Activated CD8-positive, alpha-beta memory T cell treated with anti-CD3 and anti-CD28 coated beads for 48 hours (primary cell): ENCODE results near the gene MIGA1.
"Not testable (repeated sequence)": the region's sequence is repeated elsewhere in the genome, so short reads cannot be mapped to it uniquely, and the experiment has no call there.

Experiments used
- DNase-seq, 3 experiments: peaks; one replicate each; pipeline ENCODE4 v3.0.0-alpha.2; 2020; ENCODE audit warnings: low read depth in 2 of 3, low spot score in 2 of 3

Gene MIGA1

GRCh38 chr1:77779529-77780281 lies at the start of gene MIGA1:
TSS of gene MIGA1 (plus strand) at chr1:77779649. CDS start at chr1:77783253, 3,604 bp downstream.
- DNase-seq, result peak; percentile 51 to 58 (median 55)

- DNase-seq, result no peak
These were observed 47.4 kb upstream of the MIGA1 start for GRCh38 chr1:77732090-77732489.

GRCh38 chr1:77739235-77739634 lies 40.2 kb upstream of the MIGA1 start:
- DNase-seq, result no peak

GRCh38 chr1:77741316-77741715 lies 38.1 kb upstream of the MIGA1 start:
- DNase-seq, result no peak

GRCh38 chr1:77742011-77742555 lies 37.4 kb upstream of the MIGA1 start:
- DNase-seq, result no peak

GRCh38 chr1:77744576-77744975 lies 34.9 kb upstream of the MIGA1 start:
- no peak for DNase-seq

- DNase-seq, result not testable (repeated sequence)
These were observed 30.0 kb upstream of the MIGA1 start for GRCh38 chr1:77749489-77749888.

GRCh38 chr1:77756052-77756754 lies 23.2 kb upstream of the MIGA1 start:
- DNase-seq, result no peak

- no peak for DNase-seq
These were observed 22.3 kb upstream of the MIGA1 start for GRCh38 chr1:77757066-77757584.

- no peak for DNase-seq
These were observed 21.8 kb upstream of the MIGA1 start for GRCh38 chr1:77757603-77758002.

- DNase-seq, result peak; percentile 76 to 79 (median 78)
These were observed 20.1 kb upstream of the MIGA1 start, which contains the start of gene USP33 for GRCh38 chr1:77759071-77760028. TSS of gene USP33 (minus strand) at chr1:77759852. CDS start at chr1:77741697, 18,155 bp downstream.

- DNase-seq, result no peak
These were observed 17.4 kb upstream of the MIGA1 start for GRCh38 chr1:77762072-77762476.

GRCh38 chr1:77768006-77768405 lies 11.4 kb upstream of the MIGA1 start:
- no peak for DNase-seq

- no peak for DNase-seq
These were observed 3.3 kb upstream of the MIGA1 start for GRCh38 chr1:77776007-77776700.

- DNase-seq, result no peak
These were observed 2.2 kb downstream of the MIGA1 start for GRCh38 chr1:77781683-77782082.

GRCh38 chr1:77783141-77783540 lies 3.7 kb downstream of the MIGA1 start:
- no peak for DNase-seq

GRCh38 chr1:77786093-77786741 lies 6.8 kb downstream of the MIGA1 start:
- not testable (repeated sequence) for DNase-seq

- DNase-seq, result no peak
These were observed 15.1 kb downstream of the MIGA1 start for GRCh38 chr1:77794550-77794949.

- no peak for DNase-seq
These were observed 17.4 kb downstream of the MIGA1 start for GRCh38 chr1:77796695-77797405.
